Subcutaneous adipose tissue (tissue), 4 donors: ENCODE data around the gene TIMM44. TPM values are rescaled to one million over a fixed set of nuclear protein-coding genes. Genes with fewer than 3 reads are reported as not detected.

Experiments used
- CTCF ChIP-seq: fragments of 450-650 bp; IDR thresholded peaks from one replicate; pipeline ENCODE4 v1.5.1; 2016; ENCODE audit warnings: low read depth, mild to moderate bottlenecking, control low read depth, antibody characterized with exemption, moderate library complexity
- total RNA-seq, 4 donors: library from RNA; depleted of rRNA; stranded (reverse); fragments of >200 nt; gene quantifications; one replicate each; pipeline ENCODE4 v1.1.0, GENCODE V29; 2016

TIMM44 gene
- total RNA-seq, 4 donors from 2014 or later: 31.6 to 44.1 (median 38.0) TPM

- TF ChIP-seq CTCF: no peak
Observed at GRCh38 chr19:7921967-7922835, 21.3 kb downstream of the TIMM44 start.

- TF ChIP-seq CTCF: no peak
Observed at GRCh38 chr19:7921302-7921966, 22.0 kb downstream of the TIMM44 start.

GRCh38 chr19:7920519-7921301 is 22.8 kb downstream of the TIMM44 start:
- no peak for TF ChIP-seq CTCF

- TF ChIP-seq CTCF: no peak
Observed at GRCh38 chr19:7919610-7920518, 23.6 kb downstream of the TIMM44 start, which contains the start of gene SNAPC2. Gene SNAPC2, plus strand, starts transcription at chr19:7920338. Its CDS starts 29 bp downstream, at chr19:7920367.

- TF ChIP-seq CTCF: no peak
Observed at GRCh38 chr19:7918615-7919421, 24.6 kb downstream of the TIMM44 start.
